K562 (cell line): Measurements from ENCODE around the gene MID2. TPM values are rescaled to one million over a fixed set of nuclear protein-coding genes. Genes with fewer than 3 reads are reported as not detected.

Experiments
- ATAC-seq: fragments of 200-7000 bp; cut with Tn5 transposase; 3 replicates; pipeline ENCODE4 v1.9.1; 2020; ENCODE audit warnings: moderate library complexity
- BruUV-seq: library from RNA; stranded (reverse); fragments of 400-500 nt; replicated peaks from 2 replicates; lab custom pipeline; 2021; lab: Mats Ljungman, UMichigan
- CTCF ChIA-PET: fragments of 300-600 bp; formaldehyde crosslinking; extraction: SDS; loops from one replicate; lab custom pipeline; 2021; ENCODE audit warnings: low intra/inter-chr PET ratio; lab: Yijun Ruan, JAX
- POLR2A ChIA-PET: fragments of 300-600, 350-650 bp; sonication (Branson Sonifier 250); formaldehyde crosslinking; extraction: SDS; loops from one replicate; lab custom pipeline; 2021; ENCODE audit warnings: antibody characterized with exemption, inconsistent platforms; lab: Yijun Ruan, JAX
- DNase-seq, 4 experiments: peaks; one replicate each; pipeline versions ENCODE4 v3.0.0 to v3.0.0-alpha.2; 2011 to 2018; ENCODE audit warnings: low spot score in 3 of 4, mixed read lengths in 3 of 4; ENCODE audit errors: extremely low read depth in 1 of 4
- FAIRE-seq: peaks from 2 replicates; lab custom pipeline; 2011; peaks lifted over from hg19 to GRCh38; lab: Jason Lieb, UNC
- H2AFZ ChIP-seq: 2 replicates; pipeline ENCODE4 v1.6.0; 2011; ENCODE audit warnings: low read depth, low read length, control low read depth, inconsistent platforms
- H3K27ac ChIP-seq: fragments of 200-600 bp; 3 replicates; pipeline ENCODE4 v1.8.0; 2011; ENCODE audit warnings: low read depth, mild to moderate bottlenecking, control low read depth, inconsistent platforms, low read length, moderate library complexity, mixed read lengths; ENCODE audit errors: extremely low read depth
- H3K27me3 ChIP-seq, 2 experiments: fragments of 300-600 bp in 1 of 2; 2 replicates in 1 of 2; 3 replicates in 1 of 2; pipeline versions ENCODE4 v1.6.0 to v1.8.0; 2011; ENCODE audit warnings: inconsistent platforms in 2 of 2, low read length in 2 of 2, mild to moderate bottlenecking in 1 of 2, mixed read lengths in 1 of 2, moderate library complexity in 1 of 2; ENCODE audit not compliant: control insufficient read depth in 2 of 2, insufficient read depth in 2 of 2
- H3K36me3 ChIP-seq: fragments of 300-600 bp; 3 replicates; pipeline ENCODE4 v1.8.0; 2011; ENCODE audit warnings: mild to moderate bottlenecking, low read length, inconsistent platforms; ENCODE audit not compliant: control insufficient read depth, insufficient read depth
- H3K4me1 ChIP-seq, 2 experiments: fragments of 200-600 bp in 1 of 2; replicated peaks in 1 of 2; 2 replicates in 1 of 2; 3 replicates in 1 of 2; pipeline versions ENCODE4 v1.5.1 to v1.8.0; 2011; ENCODE audit warnings: inconsistent platforms in 2 of 2, low read length in 2 of 2, mild to moderate bottlenecking in 1 of 2, mixed read lengths in 1 of 2, moderate library complexity in 1 of 2; ENCODE audit not compliant: control insufficient read depth in 2 of 2, insufficient read depth in 2 of 2
- H3K4me2 ChIP-seq: 2 replicates; pipeline ENCODE4 v1.6.1; 2011; ENCODE audit warnings: low read length, control low read depth, inconsistent platforms, mixed read lengths; ENCODE audit not compliant: insufficient read depth
- H3K4me3 ChIP-seq: fragments of 200-600 bp; sonication (generic), shearing (Covaris generic); 2 replicates; pipeline ENCODE4 v1.5.1; 2016; ENCODE audit warnings: control low read depth, inconsistent platforms
- H3K79me2 ChIP-seq: fragments of 200-600 bp; 3 replicates; pipeline ENCODE4 v1.8.0; 2011; ENCODE audit warnings: low read length, inconsistent platforms; ENCODE audit not compliant: control insufficient read depth, insufficient read depth
- H3K9ac ChIP-seq, 2 experiments: 2 replicates each; pipeline versions ENCODE4 v1.6.0 to v1.6.1; 2011; ENCODE audit warnings: low read depth in 2 of 2, low read length in 2 of 2, control low read depth in 1 of 2, inconsistent platforms in 1 of 2, mild to moderate bottlenecking in 1 of 2, mixed read lengths in 1 of 2; ENCODE audit not compliant: insufficient read depth in 1 of 2
- H3K9me1 ChIP-seq: one replicate; pipeline ENCODE4 v1.6.0; 2011; ENCODE audit warnings: inconsistent platforms, mild to moderate bottlenecking, low read length, moderate library complexity; ENCODE audit not compliant: control insufficient read depth, insufficient read depth
- H3K9me3 ChIP-seq: replicated peaks from 2 replicates; pipeline ENCODE4 v1.5.1; 2011; ENCODE audit warnings: low read depth, low read length, inconsistent platforms; ENCODE audit not compliant: control insufficient read depth, insufficient read depth
- H4K20me1 ChIP-seq: replicated peaks from 2 replicates; pipeline ENCODE4 v1.6.1; 2011; ENCODE audit warnings: low read length, inconsistent platforms, mixed read lengths; ENCODE audit not compliant: control insufficient read depth, insufficient read depth
- ARID1B ChIP-seq: fragments of 450-650 bp; IDR thresholded peaks from 2 replicates; pipeline ENCODE4 v1.6.1; 2016; ENCODE audit warnings: antibody characterized with exemption, mild to moderate bottlenecking, inconsistent platforms
- CCNT2 ChIP-seq: IDR thresholded peaks from 2 replicates; pipeline ENCODE4 v1.6.1; 2011; ENCODE audit warnings: borderline replicate concordance, low read depth, mild to moderate bottlenecking, moderate library complexity, mixed read lengths, low read length; ENCODE audit not compliant: insufficient read length; ENCODE audit errors: extremely low read depth
- GTF2E2 ChIP-seq: fragments of 200-800 bp; sonication (Bioruptor generic); IDR thresholded peaks from 2 replicates; pipeline ENCODE4 v1.6.1; 2016; ENCODE audit warnings: missing genetic modification characterization, missing compliant biosample characterization
- NFYB ChIP-seq: IDR thresholded peaks from 2 replicates; pipeline ENCODE4 v1.6.1; 2011; ENCODE audit warnings: mild to moderate bottlenecking, moderate library complexity; ENCODE audit not compliant: insufficient read length; ENCODE audit errors: extremely low read depth
- WGBS: fragments of 100-300 bp; shearing (Covaris generic); methylation state at CpG from one replicate; pipeline ENCODE4 v1.1.6; 2016; ENCODE audit warnings: low coverage, mixed read lengths; ENCODE audit not compliant: insufficient coverage; ENCODE audit errors: missing lambda C conversion rate; 5-methylcytosine and 5-hydroxymethylcytosine counted together
- in situ Hi-C: fragments of 300-500 bp; cut with MboI; formaldehyde crosslinking; loops from 4 replicates; pipeline ENCODE4 v1.15.0; 2018; ENCODE audit warnings: inconsistent platforms, mixed read lengths
- intact Hi-C: fragments of 100-400 bp; cut with micrococcal nuclease; formaldehyde crosslinking; loops from 2 replicates; pipeline ENCODE4 v1.14.2; 2022
- polyA plus RNA-seq, 8 experiments: library from polyadenylated mRNA; depleted of rRNA in 4 of 8; stranded (reverse) in 5 of 8; unstranded in 3 of 8; fragments of >200 nt; fragmentation: Nextera tagmentation in 2 of 8; fragmentation: Illumina TruSeq in 1 of 8; extraction: Ambion mirVana in 2 of 8; extraction: Trizol in 1 of 8; gene quantifications; 2 replicates each; pipeline versions ENCODE4 v1.2.1 to v1.2.3, GENCODE V29; 2011 to 2014; ENCODE audit warnings: inconsistent platforms in 1 of 8, missing spikeins in 1 of 8
- total RNA-seq, 7 experiments: library from RNA; depleted of rRNA in 6 of 7; stranded (reverse); fragments of >200 nt in 6 of 7; fragmentation: Illumina TruSeq in 2 of 7; extraction: Trizol in 2 of 7; gene quantifications; 2 replicates each; pipeline versions ENCODE4 v1.2.1 to v1.2.3, GENCODE V29; 2011 to 2021; ENCODE audit warnings: low replicate concordance in 1 of 7
- TF ChIP-seq, protein P1 (sequence below): fragments of 450-650 bp; IDR thresholded peaks from 2 replicates; pipeline ENCODE4 v1.6.1; 2016; ENCODE audit warnings: low read depth, mild to moderate bottlenecking, moderate library complexity
- TF ChIP-seq, protein P2 (sequence below): fragments of 450-650 bp; formaldehyde crosslinking; IDR thresholded peaks from 2 replicates; pipeline ENCODE4 v1.4.0; 2020; ENCODE audit warnings: mild to moderate bottlenecking, moderate library complexity
- TF ChIP-seq, protein P3 (sequence below): fragments of 450-650 bp; formaldehyde crosslinking; IDR thresholded peaks from 2 replicates; pipeline ENCODE4 v1.4.0; 2020; ENCODE audit warnings: mild to moderate bottlenecking, moderate library complexity
- TF ChIP-seq, protein P4 (sequence below): sonication (generic); formaldehyde crosslinking; IDR thresholded peaks from 2 replicates; pipeline ENCODE4 v1.8.0; 2022; ENCODE audit warnings: mild to moderate bottlenecking, low read depth, missing genetic modification reagents
- TF ChIP-seq, protein P5 (sequence below): sonication (generic); formaldehyde crosslinking; IDR thresholded peaks from 2 replicates; pipeline ENCODE4 v1.8.1; 2023; ENCODE audit warnings: mild to moderate bottlenecking, missing genetic modification reagents
- TF ChIP-seq, protein P6 (sequence below): sonication (generic); formaldehyde crosslinking; IDR thresholded peaks from 2 replicates; pipeline ENCODE4 v1.8.0; 2022; ENCODE audit warnings: mild to moderate bottlenecking, missing genetic modification reagents, borderline replicate concordance

MID2 gene
- total and polyA plus RNA-seq, 9 of the 15 experiments (the other 6 are each of a cell fraction or from before 2014, with no cell fraction given), result 0.07 TPM; not detected in 8

DNA sequence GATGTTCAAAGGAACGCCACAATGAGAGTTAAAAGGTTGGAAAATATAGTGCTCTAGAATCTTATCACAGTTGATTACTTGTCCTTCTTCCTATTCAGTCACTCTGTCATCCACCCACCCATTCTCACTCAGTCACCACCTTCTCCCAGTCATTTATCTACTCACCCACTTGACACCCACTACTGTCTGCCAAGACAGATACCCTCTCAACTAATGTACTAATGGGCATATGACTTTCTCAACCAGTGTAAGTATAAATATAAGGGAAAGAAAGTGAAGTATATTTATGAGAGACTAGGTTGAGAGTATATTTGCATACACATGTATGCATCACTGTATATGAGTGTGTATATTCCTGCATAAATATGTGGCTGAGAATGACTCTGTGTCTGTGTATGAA is 20.0 kb downstream of the MID2 start (continued):
- TF ChIP-seq, protein P1, sequence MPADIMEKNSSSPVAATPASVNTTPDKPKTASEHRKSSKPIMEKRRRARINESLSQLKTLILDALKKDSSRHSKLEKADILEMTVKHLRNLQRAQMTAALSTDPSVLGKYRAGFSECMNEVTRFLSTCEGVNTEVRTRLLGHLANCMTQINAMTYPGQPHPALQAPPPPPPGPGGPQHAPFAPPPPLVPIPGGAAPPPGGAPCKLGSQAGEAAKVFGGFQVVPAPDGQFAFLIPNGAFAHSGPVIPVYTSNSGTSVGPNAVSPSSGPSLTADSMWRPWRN, result no peak
- TF ChIP-seq NFYB (no peak), GTF2E2 (tag) (no peak)
- TF ChIP-seq, protein P2, sequence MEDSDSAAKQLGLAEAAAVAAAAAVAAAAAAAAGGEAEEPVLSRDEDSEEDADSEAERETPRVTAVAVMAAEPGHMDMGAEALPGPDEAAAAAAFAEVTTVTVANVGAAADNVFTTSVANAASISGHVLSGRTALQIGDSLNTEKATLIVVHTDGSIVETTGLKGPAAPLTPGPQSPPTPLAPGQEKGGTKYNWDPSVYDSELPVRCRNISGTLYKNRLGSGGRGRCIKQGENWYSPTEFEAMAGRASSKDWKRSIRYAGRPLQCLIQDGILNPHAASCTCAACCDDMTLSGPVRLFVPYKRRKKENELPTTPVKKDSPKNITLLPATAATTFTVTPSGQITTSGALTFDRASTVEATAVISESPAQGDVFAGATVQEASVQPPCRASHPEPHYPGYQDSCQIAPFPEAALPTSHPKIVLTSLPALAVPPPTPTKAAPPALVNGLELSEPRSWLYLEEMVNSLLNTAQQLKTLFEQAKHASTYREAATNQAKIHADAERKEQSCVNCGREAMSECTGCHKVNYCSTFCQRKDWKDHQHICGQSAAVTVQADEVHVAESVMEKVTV, result no peak

DNA sequence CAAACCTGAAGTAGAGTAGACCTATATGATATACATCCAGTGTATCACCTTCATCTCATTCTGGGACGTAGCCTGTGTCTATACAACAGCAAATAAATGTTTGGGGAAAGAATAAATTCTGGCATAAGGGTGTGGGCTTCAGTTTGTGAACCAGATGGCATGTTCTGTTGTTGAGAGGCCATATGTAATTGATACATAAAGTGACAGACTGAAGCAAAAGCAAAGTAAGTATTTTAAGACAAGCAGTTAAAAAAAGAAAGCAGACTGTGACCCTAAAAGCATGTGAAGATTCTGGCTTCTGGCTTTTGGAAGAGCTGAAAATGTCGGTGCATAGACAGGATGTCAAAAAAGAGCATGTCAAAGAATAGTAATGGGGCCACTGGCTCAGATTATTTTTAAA is 22.9 kb downstream of the MID2 start:
- H3K4me3 ChIP-seq, result no peak overlapping the region
- no peaks in the 10 kb centered on the region for H3K9me1 ChIP-seq
- H3K79me2 ChIP-seq, result no peaks in the 10 kb centered on the region
- 0% methylated on average over 2 of the region's 2 CpGs for WGBS
- no peaks in the 10 kb centered on the region for H3K36me3 ChIP-seq
- no peaks in the 10 kb centered on the region for H3K4me1 ChIP-seq
- no peak overlapping the region for H3K27ac ChIP-seq
- H3K9me3 ChIP-seq, result no peaks in the 10 kb centered on the region
- BruUV-seq, result no TSS peak
- POLR2A ChIA-PET, result no interaction called here
- in situ Hi-C loops, result no loop called here
- CTCF ChIA-PET, result no interaction called here
- no peak overlapping the region for H3K9ac ChIP-seq
- no peak for ATAC-seq
- no peaks in the 10 kb centered on the region for H4K20me1 ChIP-seq
- FAIRE-seq, result no peak
- H3K27me3 ChIP-seq, result no peaks in the 10 kb centered on the region
- H3K4me2 ChIP-seq, result no peak overlapping the region
- DNase-seq, result no peak
- intact Hi-C loops, result no loop called here
- H2AFZ ChIP-seq, result no peak overlapping the region
- TF ChIP-seq, protein P3, sequence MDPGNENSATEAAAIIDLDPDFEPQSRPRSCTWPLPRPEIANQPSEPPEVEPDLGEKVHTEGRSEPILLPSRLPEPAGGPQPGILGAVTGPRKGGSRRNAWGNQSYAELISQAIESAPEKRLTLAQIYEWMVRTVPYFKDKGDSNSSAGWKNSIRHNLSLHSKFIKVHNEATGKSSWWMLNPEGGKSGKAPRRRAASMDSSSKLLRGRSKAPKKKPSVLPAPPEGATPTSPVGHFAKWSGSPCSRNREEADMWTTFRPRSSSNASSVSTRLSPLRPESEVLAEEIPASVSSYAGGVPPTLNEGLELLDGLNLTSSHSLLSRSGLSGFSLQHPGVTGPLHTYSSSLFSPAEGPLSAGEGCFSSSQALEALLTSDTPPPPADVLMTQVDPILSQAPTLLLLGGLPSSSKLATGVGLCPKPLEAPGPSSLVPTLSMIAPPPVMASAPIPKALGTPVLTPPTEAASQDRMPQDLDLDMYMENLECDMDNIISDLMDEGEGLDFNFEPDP (CRISPR knock-in tag), result no peak
- TF ChIP-seq, protein P4, sequence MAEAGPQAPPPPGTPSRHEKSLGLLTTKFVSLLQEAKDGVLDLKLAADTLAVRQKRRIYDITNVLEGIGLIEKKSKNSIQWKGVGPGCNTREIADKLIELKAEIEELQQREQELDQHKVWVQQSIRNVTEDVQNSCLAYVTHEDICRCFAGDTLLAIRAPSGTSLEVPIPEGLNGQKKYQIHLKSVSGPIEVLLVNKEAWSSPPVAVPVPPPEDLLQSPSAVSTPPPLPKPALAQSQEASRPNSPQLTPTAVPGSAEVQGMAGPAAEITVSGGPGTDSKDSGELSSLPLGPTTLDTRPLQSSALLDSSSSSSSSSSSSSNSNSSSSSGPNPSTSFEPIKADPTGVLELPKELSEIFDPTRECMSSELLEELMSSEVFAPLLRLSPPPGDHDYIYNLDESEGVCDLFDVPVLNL (CRISPR knock-in tag), result no peak
- TF ChIP-seq, protein P5, sequence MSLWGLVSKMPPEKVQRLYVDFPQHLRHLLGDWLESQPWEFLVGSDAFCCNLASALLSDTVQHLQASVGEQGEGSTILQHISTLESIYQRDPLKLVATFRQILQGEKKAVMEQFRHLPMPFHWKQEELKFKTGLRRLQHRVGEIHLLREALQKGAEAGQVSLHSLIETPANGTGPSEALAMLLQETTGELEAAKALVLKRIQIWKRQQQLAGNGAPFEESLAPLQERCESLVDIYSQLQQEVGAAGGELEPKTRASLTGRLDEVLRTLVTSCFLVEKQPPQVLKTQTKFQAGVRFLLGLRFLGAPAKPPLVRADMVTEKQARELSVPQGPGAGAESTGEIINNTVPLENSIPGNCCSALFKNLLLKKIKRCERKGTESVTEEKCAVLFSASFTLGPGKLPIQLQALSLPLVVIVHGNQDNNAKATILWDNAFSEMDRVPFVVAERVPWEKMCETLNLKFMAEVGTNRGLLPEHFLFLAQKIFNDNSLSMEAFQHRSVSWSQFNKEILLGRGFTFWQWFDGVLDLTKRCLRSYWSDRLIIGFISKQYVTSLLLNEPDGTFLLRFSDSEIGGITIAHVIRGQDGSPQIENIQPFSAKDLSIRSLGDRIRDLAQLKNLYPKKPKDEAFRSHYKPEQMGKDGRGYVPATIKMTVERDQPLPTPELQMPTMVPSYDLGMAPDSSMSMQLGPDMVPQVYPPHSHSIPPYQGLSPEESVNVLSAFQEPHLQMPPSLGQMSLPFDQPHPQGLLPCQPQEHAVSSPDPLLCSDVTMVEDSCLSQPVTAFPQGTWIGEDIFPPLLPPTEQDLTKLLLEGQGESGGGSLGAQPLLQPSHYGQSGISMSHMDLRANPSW (CRISPR knock-in tag), result no peak
- TF ChIP-seq, protein P6, sequence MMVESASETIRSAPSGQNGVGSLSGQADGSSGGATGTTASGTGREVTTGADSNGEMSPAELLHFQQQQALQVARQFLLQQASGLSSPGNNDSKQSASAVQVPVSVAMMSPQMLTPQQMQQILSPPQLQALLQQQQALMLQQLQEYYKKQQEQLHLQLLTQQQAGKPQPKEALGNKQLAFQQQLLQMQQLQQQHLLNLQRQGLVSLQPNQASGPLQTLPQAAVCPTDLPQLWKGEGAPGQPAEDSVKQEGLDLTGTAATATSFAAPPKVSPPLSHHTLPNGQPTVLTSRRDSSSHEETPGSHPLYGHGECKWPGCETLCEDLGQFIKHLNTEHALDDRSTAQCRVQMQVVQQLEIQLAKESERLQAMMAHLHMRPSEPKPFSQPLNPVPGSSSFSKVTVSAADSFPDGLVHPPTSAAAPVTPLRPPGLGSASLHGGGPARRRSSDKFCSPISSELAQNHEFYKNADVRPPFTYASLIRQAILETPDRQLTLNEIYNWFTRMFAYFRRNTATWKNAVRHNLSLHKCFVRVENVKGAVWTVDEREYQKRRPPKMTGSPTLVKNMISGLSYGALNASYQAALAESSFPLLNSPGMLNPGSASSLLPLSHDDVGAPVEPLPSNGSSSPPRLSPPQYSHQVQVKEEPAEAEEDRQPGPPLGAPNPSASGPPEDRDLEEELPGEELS, result no peak
- TF ChIP-seq ARID1B (no peak), CCNT2 (no peak)
